GM18498 (cell line): Measurements from ENCODE around the gene SLC4A1.

Source experiments
- ATAC-seq: cut with Tn5 transposase; IDR thresholded peaks from one replicate; pipeline ENCODE4 v1.9.1; 2021; ENCODE audit warnings: mild to moderate bottlenecking, moderate library complexity; ENCODE audit not compliant: unreplicated experiment

Gene SLC4A1

GRCh38 chr17:44267818-44268490, at the start of gene SLC4A1:
Gene SLC4A1, minus strand, starts transcription at chr17:44268135. Its CDS starts 5,269 bp downstream, at chr17:44262866.
- no peak for ATAC-seq

GRCh38 chr17:44317545-44317944, 49.6 kb upstream of the SLC4A1 start:
- ATAC-seq, result no peak

- no peak for ATAC-seq
Observed at GRCh38 chr17:44315760-44316731, 48.1 kb upstream of the SLC4A1 start.

GRCh38 chr17:44314869-44315661, 47.1 kb upstream of the SLC4A1 start:
- no peak for ATAC-seq

GRCh38 chr17:44314524-44314868, 46.6 kb upstream of the SLC4A1 start:
- no peak for ATAC-seq

- ATAC-seq, result no peak
Observed at GRCh38 chr17:44314031-44314430, 46.1 kb upstream of the SLC4A1 start.

GRCh38 chr17:44312396-44313104, 44.6 kb upstream of the SLC4A1 start:
- no peak for ATAC-seq

- ATAC-seq, result no peak
Observed at GRCh38 chr17:44311562-44312181, 43.7 kb upstream of the SLC4A1 start.

- no peak for ATAC-seq
Observed at GRCh38 chr17:44310609-44311376, 42.9 kb upstream of the SLC4A1 start.

GRCh38 chr17:44310188-44310587, 42.3 kb upstream of the SLC4A1 start:
- ATAC-seq, result no peak

GRCh38 chr17:44309472-44309871, 41.5 kb upstream of the SLC4A1 start:
- no peak for ATAC-seq

- no peak for ATAC-seq
Observed at GRCh38 chr17:44308865-44309264, 40.9 kb upstream of the SLC4A1 start.

- ATAC-seq, result peak; percentile 74
Observed at GRCh38 chr17:44308320-44308818, 40.4 kb upstream of the SLC4A1 start, which contains the start of gene RUNDC3A. Gene RUNDC3A, plus strand, starts transcription at chr17:44308601. Its CDS starts 232 bp downstream, at chr17:44308833.

- no peak for ATAC-seq
Observed at GRCh38 chr17:44307387-44308186, 39.7 kb upstream of the SLC4A1 start.

- no peak for ATAC-seq
Observed at GRCh38 chr17:44304651-44305050, 36.7 kb upstream of the SLC4A1 start.

- ATAC-seq, result no peak
Observed at GRCh38 chr17:44297975-44298374, 30.0 kb upstream of the SLC4A1 start.

- ATAC-seq, result no peak
Observed at GRCh38 chr17:44293509-44294226, 25.7 kb upstream of the SLC4A1 start.

GRCh38 chr17:44287651-44288050, 19.7 kb upstream of the SLC4A1 start:
- ATAC-seq, result no peak
